Panc1 (cell line): Measurements from ENCODE around the gene MACROH2A1. TPM values are rescaled to one million over a fixed set of nuclear protein-coding genes. Genes with fewer than 3 reads are reported as not detected.

Experiments
- ATAC-seq: fragments of 200-7000 bp; cut with Tn5 transposase; 2 replicates; pipeline ENCODE4 v1.9.1; 2020; ENCODE audit warnings: mild to moderate bottlenecking, moderate library complexity
- BruUV-seq: library from RNA; stranded (reverse); fragments of 400-500 nt; replicated peaks from 2 replicates; lab custom pipeline; 2021; lab: Mats Ljungman, UMichigan
- CTCF ChIA-PET: fragments of 300-600 bp; sonication (Branson Sonifier 250); formaldehyde crosslinking; loops from one replicate; lab custom pipeline; 2022; ENCODE audit warnings: antibody characterized with exemption; lab: Charles Lee
- POLR2A ChIA-PET: fragments of 300-600 bp; sonication (Branson Sonifier 250); formaldehyde crosslinking; loops from one replicate; lab custom pipeline; 2022; ENCODE audit warnings: antibody characterized with exemption; lab: Charles Lee
- DNase-seq: peaks from one replicate; pipeline ENCODE4 v3.0.0-alpha.2; 2010; ENCODE audit warnings: low read depth, low spot score
- H3K27ac ChIP-seq: 2 replicates; pipeline ENCODE4 v1.5.1; 2011; ENCODE audit warnings: mild to moderate bottlenecking, low read length, inconsistent platforms
- H3K27me3 ChIP-seq: fragments of 200-500 bp; sonication (Bioruptor generic); 2 replicates; pipeline ENCODE4 v1.6.0; 2014; ENCODE audit warnings: low read length, inconsistent platforms; ENCODE audit not compliant: control insufficient read depth, insufficient read depth
- H3K36me3 ChIP-seq: fragments of 200-500 bp; sonication (Bioruptor generic); 2 replicates; pipeline ENCODE4 v1.5.1; 2014; ENCODE audit warnings: inconsistent platforms, mild to moderate bottlenecking, low read length, moderate library complexity; ENCODE audit not compliant: control insufficient read depth, insufficient read depth
- H3K4me1 ChIP-seq: 2 replicates; pipeline ENCODE4 v1.5.1; 2011; ENCODE audit warnings: inconsistent platforms, mild to moderate bottlenecking, low read length, moderate library complexity; ENCODE audit not compliant: control insufficient read depth, insufficient read depth
- H3K4me3 ChIP-seq, 2 experiments: 2 replicates each; pipeline ENCODE4 v1.5.1; 2011 to 2012; ENCODE audit warnings: low read depth in 2 of 2, low read length in 2 of 2, mild to moderate bottlenecking in 2 of 2, inconsistent platforms in 1 of 2, moderate library complexity in 1 of 2
- H3K9me3 ChIP-seq: fragments of 200-500 bp; sonication (Bioruptor generic); 2 replicates; pipeline ENCODE4 v1.5.1; 2014; ENCODE audit warnings: low read depth, mild to moderate bottlenecking, inconsistent platforms, low read length, moderate library complexity; ENCODE audit not compliant: control insufficient read depth, insufficient read depth
- CTCF ChIP-seq: fragments of 450-650 bp; IDR thresholded peaks from 2 replicates; pipeline ENCODE4 v1.5.1; 2017; ENCODE audit warnings: mild to moderate bottlenecking
- POLR2AphosphoS5 ChIP-seq: IDR thresholded peaks from 2 replicates; pipeline ENCODE4 v1.6.1; 2012; ENCODE audit warnings: mild to moderate bottlenecking, low read depth, low read length, moderate library complexity
- REST ChIP-seq, 2 experiments: IDR thresholded peaks; 2 replicates each; pipeline ENCODE4 v1.6.1; 2011 to 2012; ENCODE audit warnings: low read depth in 2 of 2, control low read depth in 1 of 2, low read length in 1 of 2, mild to moderate bottlenecking in 1 of 2, moderate library complexity in 1 of 2; ENCODE audit not compliant: insufficient read depth in 1 of 2
- SIN3A ChIP-seq: IDR thresholded peaks from 2 replicates; pipeline ENCODE4 v1.6.1; 2012; ENCODE audit warnings: low read depth, mild to moderate bottlenecking, low read length, moderate library complexity, borderline replicate concordance; ENCODE audit not compliant: insufficient read depth
- TCF7L2 ChIP-seq: IDR thresholded peaks from 2 replicates; pipeline ENCODE4 v1.6.1; 2011; ENCODE audit warnings: mild to moderate bottlenecking, low read depth, low read length, inconsistent platforms
- in situ Hi-C: cut with HindIII; loops from 2 replicates; pipeline ENCODE4 v1.10.0; 2016; ENCODE audit warnings: low sequenced_read_pairs, low pct_unique_long_range_greater_than_20kb
- intact Hi-C: fragments of 100-400 bp; cut with micrococcal nuclease; formaldehyde crosslinking; loops from one replicate; pipeline ENCODE4 v1.10.0; 2022; ENCODE audit not compliant: unreplicated experiment
- total RNA-seq: library from RNA; stranded (reverse); gene quantifications from one replicate; pipeline ENCODE4 v1.2.1, GENCODE V29; 2021; ENCODE audit not compliant: unreplicated experiment

The MACROH2A1 gene
- total RNA-seq, 1 experiment from 2014 or later: 162 TPM

- DNase-seq: no peak
- no peak for ATAC-seq
- Histone ChIP-seq H3K27ac (no peak overlapping the region), H3K4me3 (no peak overlapping the region), H3K27me3 (no peaks in the 10 kb centered on the region), H3K36me3 (no peaks in the 10 kb centered on the region), H3K9me3 (peaks cover 2% of the 10 kb centered on the region; the same call in 1 of the 2 replicates), H3K4me1 (peaks cover 5% of the 10 kb centered on the region; the same call in 1 of the 2 replicates)
- TF ChIP-seq POLR2AphosphoS5 (no peak), SIN3A (no peak), CTCF (no peak), TCF7L2 (no peak), REST (IDR thresholded peaks at IDR 0.05; ENCODE audit: insufficient read depth in 1 of 2, low read depth in 2 of 2, low read length in 1 of 2) (no peak)
- BruUV-seq: no TSS peak
- intact Hi-C loops (no loop called here), in situ Hi-C loops (no loop called here)
- CTCF ChIA-PET: no interaction called here
- POLR2A ChIA-PET: no interaction called here
These were observed 34.8 kb upstream of the MACROH2A1 start for GRCh38 chr5:135433681-135434426.

GRCh38 chr5:135432113-135432512 is 33.1 kb upstream of the MACROH2A1 start:
- POLR2A ChIA-PET: no interaction called here
- BruUV-seq: no TSS peak
- H3K27ac ChIP-seq: no peak overlapping the region
- H3K9me3 ChIP-seq: peaks cover 6% of the 10 kb centered on the region; the same call in 1 of the 2 replicates
- no peak for DNase-seq
- H3K4me1 ChIP-seq: no peaks in the 10 kb centered on the region
- in situ Hi-C loops: no loop called here
- TF ChIP-seq POLR2AphosphoS5 (no peak), SIN3A (no peak), CTCF (no peak), REST (IDR thresholded peaks at IDR 0.05; ENCODE audit: insufficient read depth in 1 of 2, low read depth in 2 of 2, low read length in 1 of 2) (no peak), TCF7L2 (no peak)
- CTCF ChIA-PET: no interaction called here
- intact Hi-C loops: no loop called here
- H3K4me3 ChIP-seq: no peak overlapping the region
- ATAC-seq: no peak
- H3K36me3 ChIP-seq: no peaks in the 10 kb centered on the region
- H3K27me3 ChIP-seq: no peaks in the 10 kb centered on the region
